Esophagus (tissue), 2 donors: ENCODE measurements around the gene RPL34. TPM values are rescaled to one million over a fixed set of nuclear protein-coding genes. Genes with fewer than 3 reads are reported as not detected.

ENCODE experiments used
- H3K27ac ChIP-seq, 2 donors: one replicate each; pipeline ENCODE4 v1.5.1; 2013; ENCODE audit warnings: low read depth in 2 of 2, mild to moderate bottlenecking in 2 of 2, inconsistent platforms in 1 of 2, low read length in 1 of 2, moderate library complexity in 1 of 2
- H3K27me3 ChIP-seq, 2 donors: one replicate each; pipeline ENCODE4 v1.6.1; 2013; ENCODE audit warnings: low read length in 2 of 2, control low read depth in 1 of 2, mild to moderate bottlenecking in 1 of 2; ENCODE audit not compliant: insufficient read depth in 2 of 2, control insufficient read depth in 1 of 2
- H3K36me3 ChIP-seq, 2 donors: one replicate each; pipeline ENCODE4 v1.6.1; 2013; ENCODE audit warnings: low read length in 1 of 2; ENCODE audit not compliant: control insufficient read depth in 2 of 2, insufficient read depth in 2 of 2
- H3K4me1 ChIP-seq, 2 donors: one replicate each; pipeline ENCODE4 v1.6.1; 2013; ENCODE audit warnings: low read length in 1 of 2; ENCODE audit not compliant: control insufficient read depth in 2 of 2, insufficient read depth in 2 of 2
- H3K4me3 ChIP-seq, 2 donors: one replicate each; pipeline ENCODE4 v1.5.1; 2013; ENCODE audit warnings: low read length in 2 of 2, mild to moderate bottlenecking in 2 of 2, low read depth in 1 of 2, moderate library complexity in 1 of 2
- H3K9me3 ChIP-seq, 2 donors: one replicate each; pipeline ENCODE4 v1.6.1; 2013; ENCODE audit warnings: mild to moderate bottlenecking in 2 of 2, low read depth in 1 of 2, low read length in 1 of 2, moderate library complexity in 1 of 2; ENCODE audit not compliant: control insufficient read depth in 2 of 2, insufficient read depth in 1 of 2
- WGBS, 2 donors: extraction: QIAGEN DNeasy Blood & Tissue Kit; methylation state at CpG; one replicate each; pipeline ENCODE4 v1.1.7; 2013; 5-methylcytosine and 5-hydroxymethylcytosine counted together
- polyA plus RNA-seq, 2 donors: library from polyadenylated mRNA; stranded (reverse); fragments of 200-250 nt; gene quantifications; one replicate each; pipeline ENCODE4 v1.2.3, GENCODE V29; 2013
- donor health status: healthy with polysubstance abuse.
- donor health status: Bipolar disorder and iron deficiency.

RPL34 gene
- polyA plus RNA-seq, 2 donors = 3,346 to 3,753 TPM

DNA sequence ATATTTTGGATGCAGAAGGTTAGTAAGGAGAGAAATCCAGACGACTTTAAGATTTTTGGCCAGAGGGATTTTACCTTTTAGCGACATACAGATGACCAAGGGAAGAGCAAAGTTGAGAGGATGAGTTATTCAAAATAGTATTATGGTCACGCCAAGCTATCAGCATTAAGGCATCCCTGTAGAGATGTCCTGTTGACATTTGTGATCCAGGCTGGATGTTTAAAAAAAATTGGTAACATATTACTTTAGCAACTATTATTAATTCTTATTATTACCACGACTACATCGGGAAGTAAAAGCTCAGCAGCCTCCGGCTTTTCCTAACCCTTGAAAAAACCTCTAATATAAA lies 29.5 kb downstream of the RPL34 start:
- peak overlapping the region in 1 of 2 donors; percentile 99 for H3K4me3 ChIP-seq
- H3K4me1 ChIP-seq = peaks cover 0 to 3% of the 10 kb centered on the region in 2 donors
- H3K27me3 ChIP-seq = no peaks in the 10 kb centered on the region
- 2% methylated on average over 6 of the region's 6 CpGs for WGBS, 2 donors
- no peaks in the 10 kb centered on the region for H3K9me3 ChIP-seq
- H3K27ac ChIP-seq = no peak overlapping the region
- H3K36me3 ChIP-seq = no peaks in the 10 kb centered on the region

DNA sequence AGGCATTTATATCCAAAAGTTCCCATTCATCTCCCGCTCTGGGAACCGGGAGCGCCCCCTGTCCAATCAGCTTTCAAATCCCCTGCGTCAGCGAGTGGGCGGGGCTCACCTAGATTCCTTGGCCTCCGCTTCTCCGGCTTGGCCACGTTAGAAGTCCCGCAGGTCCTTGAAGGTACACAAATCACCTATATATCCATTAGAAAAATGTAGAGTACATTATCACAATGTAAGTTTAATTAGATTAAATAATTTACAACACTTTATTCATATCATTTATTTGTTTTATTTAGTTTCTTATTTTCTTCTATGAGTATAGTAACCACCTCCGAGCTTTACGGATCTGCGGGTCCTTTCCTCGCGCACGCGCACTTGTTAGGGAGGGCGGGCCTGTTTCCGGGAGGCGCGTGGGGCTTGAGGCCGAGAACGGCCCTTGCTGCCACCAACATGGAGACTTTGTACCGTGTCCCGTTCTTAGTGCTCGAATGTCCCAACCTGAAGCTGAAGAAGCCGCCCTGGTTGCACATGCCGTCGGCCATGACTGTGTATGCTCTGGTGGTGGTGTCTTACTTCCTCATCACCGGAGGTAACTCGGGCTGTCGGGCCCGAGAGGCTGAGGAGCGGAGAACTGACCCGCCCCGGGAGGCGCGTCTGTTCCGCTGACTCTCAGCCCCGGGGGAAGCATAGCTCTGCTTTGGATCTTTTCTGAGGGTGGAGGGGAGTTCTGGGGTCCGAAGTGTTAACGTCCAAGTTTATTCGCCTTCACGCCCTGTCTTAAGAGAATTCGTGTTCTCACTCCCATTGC lies 30.0 kb downstream of the RPL34 start, which contains the start of gene OSTC:
Gene OSTC, plus strand, starts transcription at position 388 of the 802 bp plus-strand sequence. Its CDS starts 57 bp downstream, at position 445.
- Histone ChIP-seq H3K4me1 (peaks cover 0 to 3% of the 10 kb centered on the region in 2 donors), H3K27me3 (no peaks in the 10 kb centered on the region), H3K27ac (peak within 1 kb of the TSS; percentile 81 to 95), H3K9me3 (no peaks in the 10 kb centered on the region), H3K4me3 (peak within 1 kb of the TSS; percentile 81 to 99), H3K36me3 (no peaks in the 10 kb centered on the region)
- 0% methylated on average over 45 of the region's 45 CpGs for WGBS, 2 donors

DNA sequence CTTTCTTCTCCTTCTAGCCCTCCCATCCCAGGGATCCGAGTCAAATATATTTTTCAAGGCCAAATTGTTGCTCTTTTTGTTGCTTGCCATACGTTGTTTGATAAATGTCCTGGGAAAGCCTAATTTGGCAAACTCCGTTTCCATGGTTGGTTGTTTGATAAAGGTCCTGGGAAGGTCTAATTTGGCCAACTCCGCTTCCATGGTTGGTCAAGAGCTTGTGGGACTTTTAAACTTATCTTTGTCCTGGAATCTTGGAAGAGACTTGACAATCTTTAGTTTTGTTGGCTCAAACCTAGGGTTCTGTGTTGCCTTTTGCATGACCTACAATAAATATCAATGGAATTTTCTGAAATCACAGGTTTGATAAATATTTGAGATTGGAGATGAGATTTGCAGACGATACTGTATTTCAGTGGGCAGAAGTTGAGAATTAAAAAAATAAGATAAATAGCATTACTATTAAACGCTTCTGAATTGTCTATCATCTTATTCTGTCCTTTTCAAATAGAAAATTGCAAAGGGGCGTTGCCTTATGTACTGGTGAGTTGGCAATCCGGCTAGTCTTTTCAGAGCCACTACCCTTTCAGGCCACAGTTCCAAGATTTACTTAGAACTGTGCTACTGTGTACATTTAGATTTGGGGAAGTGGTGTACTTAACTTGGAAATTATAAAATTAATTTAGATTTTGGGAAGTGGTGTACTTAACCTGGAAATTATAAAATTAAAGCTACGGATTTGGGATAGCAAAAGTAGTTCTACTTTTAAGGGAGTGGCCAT lies 30.8 kb downstream of the RPL34 start:
- Histone ChIP-seq H3K4me3 (peak overlapping the region; percentile 81 to 99), H3K4me1 (peaks cover 0 to 3% of the 10 kb centered on the region in 2 donors), H3K36me3 (no peaks in the 10 kb centered on the region), H3K27ac (peak overlapping the region; percentile 81 to 95), H3K9me3 (no peaks in the 10 kb centered on the region), H3K27me3 (no peaks in the 10 kb centered on the region)
- 4% methylated on average over 9 of the region's 9 CpGs for whole genome bisulfite sequencing, 2 donors

DNA sequence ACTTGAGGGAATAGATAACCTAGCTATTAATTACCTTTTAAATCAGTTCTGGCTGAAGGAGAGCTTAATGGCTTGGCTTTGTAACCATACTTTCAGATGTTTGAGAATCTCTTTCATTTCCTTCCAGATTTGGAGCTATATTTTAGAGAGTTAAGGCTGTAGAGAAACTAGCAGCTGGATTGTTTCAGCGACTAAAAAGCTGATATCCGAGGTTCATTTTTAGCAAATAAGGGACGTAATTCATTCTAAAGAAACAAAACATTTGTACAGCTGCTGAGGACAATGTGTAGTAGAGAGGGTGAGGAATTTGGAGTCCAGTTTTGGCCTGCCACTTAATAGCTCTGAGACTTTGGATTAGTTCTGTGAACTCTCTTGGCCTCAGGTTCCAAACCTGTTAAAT lies 42.3 kb downstream of the RPL34 start:
- Histone ChIP-seq H3K4me3 (no peak overlapping the region), H3K4me1 (no peaks in the 10 kb centered on the region), H3K27me3 (no peaks in the 10 kb centered on the region), H3K9me3 (no peaks in the 10 kb centered on the region), H3K36me3 (peaks cover 3 to 8% of the 10 kb centered on the region in 2 donors), H3K27ac (no peak overlapping the region)
- 60 to 61% methylated on average over 3 of the region's 3 CpGs for WGBS, 2 donors

DNA sequence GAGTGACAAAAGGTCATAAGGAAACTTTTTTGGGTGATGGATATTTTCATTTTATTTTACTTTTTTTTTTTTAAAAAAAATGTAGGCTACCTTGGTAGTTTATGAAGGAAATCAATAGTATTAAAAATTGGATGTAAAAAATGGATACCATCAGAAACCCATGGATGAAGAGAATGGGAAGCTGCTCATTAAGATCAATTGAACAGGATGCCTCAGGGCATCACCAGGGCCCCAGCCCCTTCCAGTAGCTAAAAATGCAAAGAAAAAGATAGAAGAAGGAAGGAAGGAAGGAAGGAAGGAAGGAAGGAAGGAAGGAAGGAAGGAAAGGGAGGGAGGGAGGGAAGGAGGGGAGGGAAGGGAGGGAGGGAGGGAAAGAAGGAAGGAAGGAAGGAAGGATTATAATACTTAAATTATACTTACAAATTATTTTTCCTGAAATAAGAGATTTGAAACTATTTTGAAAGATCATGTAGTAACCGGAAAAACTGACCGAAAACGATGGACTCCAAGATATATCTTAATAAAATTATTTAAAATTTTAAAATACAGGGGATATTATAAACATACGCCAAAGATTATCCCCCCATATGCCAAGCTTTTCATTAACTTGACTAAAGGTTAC lies 54.1 kb downstream of the RPL34 start:
- no peaks in the 10 kb centered on the region for H3K36me3 ChIP-seq
- H3K4me3 ChIP-seq = no peak overlapping the region
- H3K27me3 ChIP-seq = no peaks in the 10 kb centered on the region
- 75 to 87% methylated on average over 4 of the region's 4 CpGs for WGBS, 2 donors
- H3K4me1 ChIP-seq = no peaks in the 10 kb centered on the region
- H3K9me3 ChIP-seq = no peaks in the 10 kb centered on the region
- H3K27ac ChIP-seq = no peak overlapping the region

Other genes with a start within 250 kb of the RPL34 start
- gene OSTC, start 30.0 kb downstream of the RPL34 start, polyA plus RNA-seq = 10 to 100 TPM; 62.9 to 81.1 TPM
- not detected for gene ETNPPL, start 142.5 kb downstream of the RPL34 start, polyA plus RNA-seq